Measurements from ENCODE around the gene FCSK.

- TF ChIP-seq CTCF (IDR thresholded peaks at IDR 0.05 in 4 of 5, conservative IDR thresholded peaks at IDR 0.05 in 1 of 5) = no peak
- no peak for TF ChIP-seq POLR2A (IDR thresholded peaks at IDR 0.05)
These were observed 30.5 kb downstream of the FCSK start for GRCh38 chr16:70484867-70485266.
